ENCODE data around the gene TBCCD1.

- TF ChIP-seq EZH2 (IDR thresholded peaks at IDR 0.05; ENCODE audit: low read length), result no peak
- TF ChIP-seq CTCF (optimal IDR thresholded peaks at IDR 0.05 in 1 of 3, IDR thresholded peaks at IDR 0.05 in 1 of 3, conservative IDR thresholded peaks at IDR 0.05 in 1 of 3; ENCODE audit: extremely low read depth in 1 of 3, insufficient read depth in 2 of 3, low read length in 3 of 3), result no peak
Observed at GRCh38 chr3:186517218-186517617, 49.9 kb downstream of the TBCCD1 start.
